Activated naive CD4-positive, alpha-beta T cell treated with anti-CD3 and anti-CD28 coated beads for 36 hours (primary cell): ENCODE data around the gene VAPB. TPM values are rescaled to one million over a fixed set of nuclear protein-coding genes. Genes with fewer than 3 reads are reported as not detected.
A peak's percentile ranks its signal among the peaks of the same experiment; 100 is the strongest.
"Not testable (repeated sequence)": the region's sequence is repeated elsewhere in the genome, so short reads cannot be mapped to it uniquely, and the experiment has no call there.

ENCODE experiments used
- CTCF ChIA-PET: fragments of 350-600 bp; sonication (Branson Sonifier 250); formaldehyde crosslinking; loops from one replicate; lab custom pipeline; 2021; ENCODE audit warnings: antibody characterized with exemption; lab: Charles Lee
- DNase-seq: peaks from one replicate; pipeline ENCODE4 v3.0.0-alpha.2; 2020
- H3K27ac Mint-ChIP-seq: one replicate; pipeline ENCODE4 v1.8.0; 2021; ENCODE audit warnings: mild to moderate bottlenecking, mixed read lengths
- H3K27me3 Mint-ChIP-seq: one replicate; pipeline ENCODE4 v1.8.0; 2021; ENCODE audit warnings: low read depth, mixed read lengths
- H3K36me3 Mint-ChIP-seq: one replicate; pipeline ENCODE4 v1.8.0; 2021; ENCODE audit warnings: low read depth, mixed read lengths
- H3K4me1 Mint-ChIP-seq: one replicate; pipeline ENCODE4 v1.8.0; 2021; ENCODE audit warnings: low read depth, mixed read lengths
- H3K4me3 Mint-ChIP-seq: one replicate; pipeline ENCODE4 v1.8.0; 2021; ENCODE audit warnings: mild to moderate bottlenecking, moderate library complexity, mixed read lengths
- H3K9me3 Mint-ChIP-seq: one replicate; pipeline ENCODE4 v1.8.0; 2021; ENCODE audit warnings: mixed read lengths
- intact Hi-C: fragments of 100-400 bp; cut with micrococcal nuclease; formaldehyde crosslinking; loops from one replicate; pipeline ENCODE4 v1.15.1; 2023
- total RNA-seq, 2 experiments: library from RNA; stranded (reverse); gene quantifications; one replicate each; pipeline ENCODE4 v1.2.3, GENCODE V29; 2021

The VAPB gene
- total RNA-seq, 2 experiments from 2014 or later = 26.8 to 27.9 TPM

GRCh38 chr20:58414786-58415185 is 25.8 kb downstream of the VAPB start:
- Mint-ChIP-seq H3K36me3 (peaks cover 20% of the 10 kb centered on the region), H3K27ac (peak overlapping the region; percentile 60), H3K4me1 (peaks cover 37% of the 10 kb centered on the region)
- H3K9me3 Mint-ChIP-seq, H3K4me3 Mint-ChIP-seq, H3K27me3 Mint-ChIP-seq, DNase-seq, CTCF ChIA-PET, intact Hi-C loops: not testable (repeated sequence)

DNA sequence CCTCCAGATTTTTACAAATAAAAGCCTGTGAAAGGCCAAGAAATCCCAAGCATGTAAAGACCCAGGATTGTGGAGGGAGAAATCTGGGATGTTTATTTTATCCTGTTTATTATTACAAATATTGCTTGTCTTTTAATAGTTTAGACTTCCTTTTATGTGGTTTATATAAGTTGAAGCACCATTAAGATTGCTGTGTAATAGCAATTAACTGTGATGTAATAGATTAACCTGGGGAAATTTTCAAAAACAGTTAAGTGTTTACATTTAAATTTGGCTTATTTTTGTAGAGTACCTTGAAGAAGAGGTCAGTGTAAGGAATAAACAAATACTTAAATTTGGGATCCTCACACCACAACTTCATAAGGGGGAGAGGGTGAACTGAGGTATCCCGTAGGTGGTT is 27.0 kb downstream of the VAPB start:
- CTCF ChIA-PET = interaction anchor here (0.6 kb wide), 1 partner anchor 59 kb away, joined by 6 read pairs; no protein-coding TSS in a partner anchor
- peaks cover 28% of the 10 kb centered on the region for H3K36me3 Mint-ChIP-seq
- H3K9me3 Mint-ChIP-seq = peaks cover 2% of the 10 kb centered on the region
- H3K4me1 Mint-ChIP-seq = peaks cover 39% of the 10 kb centered on the region
- DNase-seq = no peak
- intact Hi-C loops = no loop called here
- H3K27ac Mint-ChIP-seq = no peak overlapping the region
- no peaks in the 10 kb centered on the region for H3K27me3 Mint-ChIP-seq
- no peak overlapping the region for H3K4me3 Mint-ChIP-seq

DNA sequence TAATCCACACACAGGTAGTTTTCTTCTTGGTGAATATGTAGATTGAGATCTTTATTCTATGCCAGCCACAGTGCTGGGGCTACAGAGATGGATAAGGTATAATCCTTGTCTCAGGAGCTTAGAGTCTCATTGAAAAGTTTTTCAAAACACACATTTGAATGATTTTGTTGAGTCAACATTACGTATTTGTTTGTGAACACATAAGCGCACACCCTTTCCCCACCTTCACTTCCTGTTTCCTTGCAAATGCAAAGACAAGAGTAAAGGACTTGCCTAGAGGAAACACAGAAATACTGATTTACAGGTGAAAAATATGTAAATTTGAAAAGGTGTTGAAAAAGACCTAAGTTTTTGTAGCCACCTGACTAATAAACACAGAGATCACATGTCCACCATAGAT is 27.8 kb downstream of the VAPB start:
- H3K4me1 Mint-ChIP-seq = peaks cover 40% of the 10 kb centered on the region
- intact Hi-C loops = no loop called here
- H3K27ac Mint-ChIP-seq = no peak overlapping the region
- no peak for DNase-seq
- CTCF ChIA-PET = no interaction called here
- peaks cover 2% of the 10 kb centered on the region for H3K9me3 Mint-ChIP-seq
- H3K27me3 Mint-ChIP-seq = no peaks in the 10 kb centered on the region
- peaks cover 27% of the 10 kb centered on the region for H3K36me3 Mint-ChIP-seq
- no peak overlapping the region for H3K4me3 Mint-ChIP-seq

- H3K4me1 Mint-ChIP-seq = peaks cover 40% of the 10 kb centered on the region
- no peak overlapping the region for H3K27ac Mint-ChIP-seq
- no peak for DNase-seq
- H3K27me3 Mint-ChIP-seq = no peaks in the 10 kb centered on the region
- peaks cover 27% of the 10 kb centered on the region for H3K36me3 Mint-ChIP-seq
- intact Hi-C loops = no loop called here
- CTCF ChIA-PET = no interaction called here
- H3K4me3 Mint-ChIP-seq = no peak overlapping the region
- peaks cover 2% of the 10 kb centered on the region for H3K9me3 Mint-ChIP-seq
Observed at GRCh38 chr20:58417438-58417837, 28.4 kb downstream of the VAPB start.

DNA sequence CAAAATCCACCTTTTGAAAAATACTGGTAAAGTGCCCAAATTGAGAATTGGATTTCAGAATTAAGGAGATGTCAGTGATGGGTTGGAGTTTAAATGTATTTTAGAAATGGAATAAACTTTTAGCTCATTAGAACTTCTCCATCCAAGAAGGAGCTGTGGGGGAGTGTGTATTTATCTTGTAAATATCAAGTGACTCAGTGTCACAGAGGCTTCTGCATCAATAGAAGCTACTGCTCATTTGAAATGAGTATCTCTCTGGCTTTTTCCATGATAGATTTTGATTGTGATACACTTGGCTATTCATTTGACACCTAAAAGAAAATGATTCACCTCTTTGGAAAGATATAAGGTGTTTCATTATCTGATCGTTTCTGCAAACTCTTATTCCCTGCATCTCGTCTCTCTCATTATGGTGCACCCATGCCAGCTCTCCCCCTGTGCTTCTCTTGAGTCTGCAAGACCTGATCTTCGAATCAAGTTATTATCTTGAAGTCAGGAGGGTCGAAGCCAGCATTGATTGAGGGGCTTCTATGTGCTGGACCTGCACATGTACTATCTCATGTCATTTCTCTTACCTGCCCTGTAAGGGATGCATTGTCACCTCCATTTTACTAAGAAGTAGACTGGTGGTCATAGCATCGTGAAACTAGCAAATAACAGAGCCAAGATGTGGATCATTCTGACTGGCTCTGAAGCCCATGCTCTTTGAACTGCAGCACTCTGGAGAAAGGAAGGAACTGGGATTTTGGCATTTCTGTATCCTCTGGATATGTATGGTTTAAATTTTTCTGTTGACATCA is 30.1 kb downstream of the VAPB start:
- Mint-ChIP-seq H3K27ac (no peak overlapping the region), H3K27me3 (no peaks in the 10 kb centered on the region), H3K4me1 (peaks cover 40% of the 10 kb centered on the region), H3K9me3 (peaks cover 2% of the 10 kb centered on the region), H3K4me3 (no peak overlapping the region), H3K36me3 (peaks cover 27% of the 10 kb centered on the region)
- intact Hi-C loops = no loop called here
- DNase-seq = no peak
- CTCF ChIA-PET = interaction anchor here (0.8 kb wide), 1 partner anchor 54 kb away, joined by 3 read pairs; no protein-coding TSS in a partner anchor

- intact Hi-C loops = no loop called here
- no peak for DNase-seq
- Mint-ChIP-seq H3K27me3 (no peaks in the 10 kb centered on the region), H3K9me3 (no peaks in the 10 kb centered on the region), H3K36me3 (peaks cover 32% of the 10 kb centered on the region), H3K4me1 (peaks cover 33% of the 10 kb centered on the region), H3K4me3 (no peak overlapping the region), H3K27ac (no peak overlapping the region)
- CTCF ChIA-PET = interaction anchor here (0.6 kb wide), 1 partner anchor 187 kb away, joined by 6 read pairs; no protein-coding TSS in a partner anchor
Observed at GRCh38 chr20:58420798-58421496, 31.9 kb downstream of the VAPB start.

GRCh38 chr20:58421497-58421850 is 32.4 kb downstream of the VAPB start:
- CTCF ChIA-PET = no interaction called here
- Mint-ChIP-seq H3K4me1 (peaks cover 27% of the 10 kb centered on the region), H3K9me3 (no peaks in the 10 kb centered on the region), H3K36me3 (peaks cover 32% of the 10 kb centered on the region), H3K4me3 (no peak overlapping the region), H3K27me3 (no peaks in the 10 kb centered on the region), H3K27ac (no peak overlapping the region)
- no peak for DNase-seq
- intact Hi-C loops = no loop called here

GRCh38 chr20:58424218-58424969 is 35.4 kb downstream of the VAPB start:
- DNase-seq = no peak
- CTCF ChIA-PET = no interaction called here
- H3K27ac Mint-ChIP-seq = no peak overlapping the region

DNA sequence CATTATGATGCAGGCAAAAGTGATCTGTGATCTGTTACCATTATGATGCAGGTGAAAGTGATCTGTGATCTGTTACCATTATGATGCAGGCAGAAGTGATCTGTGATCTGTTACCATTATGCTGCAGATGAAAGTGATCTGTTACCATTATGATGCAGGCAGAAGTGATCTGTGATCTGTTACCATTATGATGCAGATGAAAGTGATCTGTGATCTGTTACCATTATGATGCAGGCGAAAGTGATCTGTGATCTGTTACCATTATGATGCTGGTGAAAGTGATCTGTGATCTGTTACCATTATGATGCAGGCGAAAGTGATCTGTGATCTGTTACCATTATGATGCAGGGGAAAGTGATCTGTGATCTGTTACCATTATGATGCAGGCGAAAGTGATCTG is 38.5 kb downstream of the VAPB start:
- H3K27me3 Mint-ChIP-seq, H3K4me3 Mint-ChIP-seq, H3K9me3 Mint-ChIP-seq, H3K27ac Mint-ChIP-seq, DNase-seq, intact Hi-C loops, CTCF ChIA-PET: not testable (repeated sequence)
- Mint-ChIP-seq H3K4me1 (peaks cover 21% of the 10 kb centered on the region), H3K36me3 (peaks cover 19% of the 10 kb centered on the region)

More at GRCh38 chr20:58424218-58424969, 35.4 kb downstream of the VAPB start:
- H3K4me3 Mint-ChIP-seq = no peak overlapping the region
- no peaks in the 10 kb centered on the region for H3K27me3 Mint-ChIP-seq
- H3K36me3 Mint-ChIP-seq = peaks cover 28% of the 10 kb centered on the region
- intact Hi-C loops = no loop called here
- H3K4me1 Mint-ChIP-seq = peaks cover 18% of the 10 kb centered on the region
- H3K9me3 Mint-ChIP-seq = no peaks in the 10 kb centered on the region

DNA sequence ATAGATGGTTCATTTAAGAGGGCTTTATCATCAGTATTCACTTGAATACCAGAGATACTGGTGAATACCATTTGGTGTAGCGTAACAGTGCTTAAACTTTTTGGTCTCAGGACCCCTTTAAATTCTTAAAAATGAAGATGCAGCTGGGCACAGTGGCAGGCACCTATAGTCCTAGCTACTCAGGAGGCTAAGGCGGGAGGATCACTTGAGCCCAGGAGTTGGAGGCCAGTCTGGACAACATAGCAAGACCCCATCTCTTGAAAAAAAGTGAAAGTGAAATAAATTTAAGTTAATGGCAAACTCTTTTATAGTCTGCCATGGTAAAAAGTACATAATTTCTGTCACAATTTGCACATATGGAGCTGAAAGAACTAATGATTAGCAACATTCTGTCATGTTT is 39.3 kb downstream of the VAPB start:
- Mint-ChIP-seq H3K27ac (no peak overlapping the region), H3K4me3 (no peak overlapping the region), H3K4me1 (peaks cover 29% of the 10 kb centered on the region), H3K9me3 (no peaks in the 10 kb centered on the region), H3K27me3 (no peaks in the 10 kb centered on the region), H3K36me3 (peaks cover 20% of the 10 kb centered on the region)
- intact Hi-C loops = no loop called here
- DNase-seq = no peak
- CTCF ChIA-PET = interaction anchor here (0.8 kb wide), 1 partner anchor 31 kb away, joined by 3 read pairs; no protein-coding TSS in a partner anchor

DNA sequence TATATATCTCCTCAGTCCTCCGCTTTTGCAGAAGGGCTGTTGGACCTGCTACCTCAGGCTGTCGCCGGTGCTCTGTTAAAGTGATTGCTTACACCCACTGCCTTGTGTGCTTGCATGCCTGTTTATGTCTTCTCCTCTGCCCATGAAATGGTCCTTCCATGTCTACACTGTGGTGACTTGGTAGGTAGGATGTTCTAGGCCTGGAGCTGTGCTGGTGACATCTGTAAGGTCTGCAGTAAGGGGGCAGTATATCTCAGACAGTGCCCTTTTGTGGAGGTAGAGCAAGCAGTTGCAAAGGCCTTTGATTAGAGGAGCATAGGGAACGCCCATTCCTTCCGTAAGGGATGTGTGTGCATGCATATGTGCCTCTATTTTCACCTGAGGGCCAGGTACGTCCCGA is 40.3 kb downstream of the VAPB start:
- Mint-ChIP-seq H3K27me3 (no peaks in the 10 kb centered on the region), H3K27ac (no peak overlapping the region), H3K4me3 (no peak overlapping the region), H3K9me3 (no peaks in the 10 kb centered on the region), H3K4me1 (peaks cover 31% of the 10 kb centered on the region), H3K36me3 (peaks cover 20% of the 10 kb centered on the region)
- intact Hi-C loops = no loop called here
- CTCF ChIA-PET = interaction anchor here (0.8 kb wide), 1 partner anchor 30 kb away, joined by 3 read pairs; no protein-coding TSS in a partner anchor
- no peak for DNase-seq

- intact Hi-C loops = no loop called here
Observed at GRCh38 chr20:58431134-58431533, 42.1 kb downstream of the VAPB start.

More at GRCh38 chr20:58431134-58431533, 42.1 kb downstream of the VAPB start:
- Mint-ChIP-seq H3K36me3 (peaks cover 21% of the 10 kb centered on the region), H3K27ac (no peak overlapping the region), H3K4me1 (peaks cover 35% of the 10 kb centered on the region), H3K9me3 (no peaks in the 10 kb centered on the region), H3K27me3 (no peaks in the 10 kb centered on the region), H3K4me3 (no peak overlapping the region)
- CTCF ChIA-PET = interaction anchor here (0.6 kb wide), 1 partner anchor 26 kb away, joined by 3 read pairs; no protein-coding TSS in a partner anchor
- no peak for DNase-seq
